ENCODE data around the gene UNC119B.

DNA sequence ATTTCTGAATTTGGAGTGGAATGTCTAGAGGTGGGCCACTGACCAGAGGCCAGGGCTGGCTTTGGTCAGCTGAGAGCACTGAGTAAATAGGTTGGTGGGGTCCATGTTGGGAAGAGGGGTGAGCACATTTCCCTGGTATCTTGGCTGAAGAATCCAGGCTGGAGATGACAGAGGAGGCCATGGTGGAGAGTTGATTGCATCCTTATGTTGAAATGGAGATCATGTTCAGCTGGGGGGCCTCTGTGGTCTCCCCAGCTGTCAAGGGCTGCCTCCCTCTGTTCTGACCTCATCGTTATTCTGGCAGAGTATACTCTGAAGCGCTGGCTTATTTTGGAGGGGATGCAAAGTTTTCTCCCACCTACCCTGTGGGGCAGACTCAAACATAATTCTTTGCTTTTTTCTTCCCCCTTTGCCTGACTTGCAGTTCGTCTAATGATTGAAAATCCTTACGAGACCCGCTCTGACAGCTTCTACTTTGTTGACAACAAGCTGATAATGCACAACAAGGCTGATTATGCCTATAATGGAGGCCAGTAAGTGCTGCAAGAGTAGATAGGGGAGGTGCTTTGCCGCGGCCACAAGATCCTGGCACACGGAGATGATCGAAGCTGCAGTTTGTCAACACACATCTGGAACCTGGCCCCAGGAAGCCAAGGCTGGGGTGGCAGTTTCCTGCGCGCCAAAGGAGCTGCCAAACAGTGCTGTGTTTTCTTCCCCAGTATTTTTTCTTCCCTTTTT, 9.4 kb downstream of the UNC119B start:
- TF ChIP-seq, protein P1, sequence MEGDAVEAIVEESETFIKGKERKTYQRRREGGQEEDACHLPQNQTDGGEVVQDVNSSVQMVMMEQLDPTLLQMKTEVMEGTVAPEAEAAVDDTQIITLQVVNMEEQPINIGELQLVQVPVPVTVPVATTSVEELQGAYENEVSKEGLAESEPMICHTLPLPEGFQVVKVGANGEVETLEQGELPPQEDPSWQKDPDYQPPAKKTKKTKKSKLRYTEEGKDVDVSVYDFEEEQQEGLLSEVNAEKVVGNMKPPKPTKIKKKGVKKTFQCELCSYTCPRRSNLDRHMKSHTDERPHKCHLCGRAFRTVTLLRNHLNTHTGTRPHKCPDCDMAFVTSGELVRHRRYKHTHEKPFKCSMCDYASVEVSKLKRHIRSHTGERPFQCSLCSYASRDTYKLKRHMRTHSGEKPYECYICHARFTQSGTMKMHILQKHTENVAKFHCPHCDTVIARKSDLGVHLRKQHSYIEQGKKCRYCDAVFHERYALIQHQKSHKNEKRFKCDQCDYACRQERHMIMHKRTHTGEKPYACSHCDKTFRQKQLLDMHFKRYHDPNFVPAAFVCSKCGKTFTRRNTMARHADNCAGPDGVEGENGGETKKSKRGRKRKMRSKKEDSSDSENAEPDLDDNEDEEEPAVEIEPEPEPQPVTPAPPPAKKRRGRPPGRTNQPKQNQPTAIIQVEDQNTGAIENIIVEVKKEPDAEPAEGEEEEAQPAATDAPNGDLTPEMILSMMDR (IDR thresholded peaks at IDR 0.05; ENCODE audit: insufficient read depth, low read length), result no peak
- no peak for TF ChIP-seq POLR2AphosphoS5 (IDR thresholded peaks at IDR 0.05; ENCODE audit: low read depth)
